ENCODE results near the gene DACH1. TPM values are rescaled to one million over a fixed set of nuclear protein-coding genes. Genes with fewer than 3 reads are reported as not detected.

DACH1 gene
- total and polyA plus RNA-seq, 9 of the 15 experiments (the other 6 are each of a cell fraction or from before 2014, with no cell fraction given): 0.04 to 0.07 (median 0.04) TPM; not detected in 2

GRCh38 chr13:71469626-71470025, 397.4 kb downstream of the DACH1 start:
- no peak overlapping the region for H3K4me2 ChIP-seq (ENCODE audit: insufficient read depth, low read length)
- intact Hi-C loops (cut with micrococcal nuclease) (no loop called here), in situ Hi-C loops (cut with MboI) (no loop called here)
- DNase-seq (ENCODE audit: extremely low read depth in 1 of 4, low spot score in 3 of 4) (no peak), ATAC-seq (no peak), FAIRE-seq (no peak)
- 0% methylated on average over 1 of the region's 1 CpG for WGBS (ENCODE audit: insufficient coverage, low coverage, missing lambda C conversion rate)
- no peak overlapping the region for H3K4me3 ChIP-seq
- H3K9me1 ChIP-seq (ENCODE audit: control insufficient read depth, insufficient read depth, low read length): no peaks in the 10 kb centered on the region
- H2AFZ ChIP-seq (ENCODE audit: low read depth, low read length): no peak overlapping the region
- no peaks in the 10 kb centered on the region for H3K79me2 ChIP-seq (ENCODE audit: control insufficient read depth, insufficient read depth, low read length)
- no peak overlapping the region for H3K27ac ChIP-seq (ENCODE audit: extremely low read depth, low read depth, low read length)
- no peaks in the 10 kb centered on the region for H3K36me3 ChIP-seq (ENCODE audit: control insufficient read depth, insufficient read depth, low read length)
- H3K27me3 ChIP-seq (ENCODE audit: control insufficient read depth in 2 of 2, insufficient read depth in 2 of 2, low read length in 2 of 2): no peaks in the 10 kb centered on the region
- ChIA-PET CTCF (ENCODE audit: low intra/inter-chr PET ratio) (no interaction called here), POLR2A (no interaction called here)
- no peaks in the 10 kb centered on the region for H4K20me1 ChIP-seq (replicated peaks; ENCODE audit: control insufficient read depth, insufficient read depth, low read length)
- no peak for TF ChIP-seq HDAC6 (IDR thresholded peaks at IDR 0.05; ENCODE audit: low read depth, low read length)
- no peak for TF ChIP-seq GATAD2B (IDR thresholded peaks at IDR 0.05; ENCODE audit: borderline replicate concordance)
- TF ChIP-seq POLR2H (tag; IDR thresholded peaks at IDR 0.05; ENCODE audit: low read depth): no peak
- no peak for TF ChIP-seq HES1 (IDR thresholded peaks at IDR 0.05; ENCODE audit: low read depth)
- TF ChIP-seq KDM4B (IDR thresholded peaks at IDR 0.05; ENCODE audit: borderline replicate concordance in 2 of 2, low read depth in 1 of 2): no peak
- no peak for TF ChIP-seq RBM39 (optimal IDR thresholded peaks at IDR 0.05; ENCODE audit: low read depth, low read length)
- TF ChIP-seq ZNF3 (CRISPR knock-in tag; IDR thresholded peaks at IDR 0.05): no peak
- no peak for TF ChIP-seq TOE1 (IDR thresholded peaks at IDR 0.05; ENCODE audit: borderline replicate concordance)
- no peak for TF ChIP-seq TOE1 (CRISPR knock-in tag; IDR thresholded peaks at IDR 0.05; ENCODE audit: borderline replicate concordance, low read depth)
- no peaks in the 10 kb centered on the region for H3K9me3 ChIP-seq (replicated peaks; ENCODE audit: control insufficient read depth, insufficient read depth, low read depth, low read length)
- BruUV-seq (replicated peaks): no TSS peak
- no peak overlapping the region for H3K9ac ChIP-seq (ENCODE audit: insufficient read depth in 1 of 2, low read depth in 2 of 2, low read length in 2 of 2)
- H3K4me1 ChIP-seq (replicated peaks in 1 of 2; ENCODE audit: control insufficient read depth in 2 of 2, insufficient read depth in 2 of 2, low read length in 2 of 2): no peaks in the 10 kb centered on the region

All from K562 (cell line).